K562 (cell line): ENCODE results near the gene NXPH4. TPM values are rescaled to one million over a fixed set of nuclear protein-coding genes. Genes with fewer than 3 reads are reported as not detected.

Source experiments
- ATF1 ChIP-seq, 2 experiments: fragments of 450-650 bp in 1 of 2; IDR thresholded peaks; 2 replicates each; pipeline ENCODE4 v1.6.1; 2016; ENCODE audit warnings: missing compliant biosample characterization in 1 of 2, missing genetic modification characterization in 1 of 2
- CHAMP1 ChIP-seq: fragments of 450-650 bp; IDR thresholded peaks from 2 replicates; pipeline ENCODE4 v1.6.1; 2016; ENCODE audit warnings: mild to moderate bottlenecking
- COPS2 ChIP-seq: fragments of 450-650 bp; conservative IDR thresholded peaks from 2 replicates; pipeline ENCODE4 v1.6.1; 2016; ENCODE audit warnings: mild to moderate bottlenecking, moderate library complexity
- ELF4 ChIP-seq: fragments of 450-650 bp; formaldehyde crosslinking; IDR thresholded peaks from 2 replicates; pipeline ENCODE4 v1.4.0; 2022; ENCODE audit warnings: missing genetic modification characterization
- FOS ChIP-seq: IDR thresholded peaks from 3 replicates; pipeline ENCODE4 v1.6.1; 2011; ENCODE audit not compliant: insufficient read length; ENCODE audit errors: extremely low read depth
- MAZ ChIP-seq, 2 experiments: fragments of 450-650 bp in 1 of 2; sonication (generic) in 1 of 2; formaldehyde crosslinking; IDR thresholded peaks in 1 of 2; conservative IDR thresholded peaks in 1 of 2; 2 replicates each; pipeline versions ENCODE4 v1.4.0 to v1.5.0; 2020; ENCODE audit warnings: mild to moderate bottlenecking in 1 of 2, missing genetic modification reagents in 1 of 2
- MTA1 ChIP-seq: fragments of 450-650 bp; IDR thresholded peaks from 2 replicates; pipeline ENCODE4 v1.6.1; 2017; ENCODE audit warnings: borderline replicate concordance
- MYNN ChIP-seq, 2 experiments: sonication (generic); formaldehyde crosslinking in 1 of 2; IDR thresholded peaks; 2 replicates each; pipeline versions ENCODE4 v1.5.0 to v1.6.1; 2016 to 2020; ENCODE audit warnings: antibody characterized with exemption in 1 of 2, missing genetic modification reagents in 1 of 2
- POLR2A ChIP-seq: fragments of 450-650 bp; conservative IDR thresholded peaks from 2 replicates; pipeline ENCODE4 v1.6.1; 2016
- POLR2AphosphoS2 ChIP-seq: IDR thresholded peaks from 2 replicates; pipeline ENCODE4 v1.6.1; 2012; ENCODE audit warnings: low read length, improper control_type of control experiment
- POLR2G ChIP-seq: fragments of 200-400 bp; formaldehyde crosslinking; IDR thresholded peaks from 2 replicates; pipeline ENCODE4 v1.6.1; 2017; ENCODE audit warnings: low read depth, mild to moderate bottlenecking, antibody characterized with exemption, low read length, moderate library complexity
- PRPF4 ChIP-seq: fragments of 200-400 bp; formaldehyde crosslinking; IDR thresholded peaks from one replicate; pipeline ENCODE4 v1.6.1; 2017; ENCODE audit warnings: low read length, low read depth, mild to moderate bottlenecking; ENCODE audit not compliant: insufficient read depth, poor library complexity, severe bottlenecking
- RBM15 ChIP-seq: fragments of 200-400 bp; formaldehyde crosslinking; IDR thresholded peaks from 2 replicates; pipeline ENCODE4 v1.6.1; 2018; ENCODE audit warnings: mild to moderate bottlenecking, low read length, moderate library complexity; ENCODE audit not compliant: insufficient read depth
- SMAD3 ChIP-seq: fragments of 450-650 bp; formaldehyde crosslinking; conservative IDR thresholded peaks from 2 replicates; pipeline ENCODE4 v1.4.0; 2020; ENCODE audit warnings: mild to moderate bottlenecking
- SMARCE1 ChIP-seq: fragments of 450-650 bp; IDR thresholded peaks from 2 replicates; pipeline ENCODE4 v1.7.1; 2016; ENCODE audit warnings: mild to moderate bottlenecking
- ZNF134 ChIP-seq: fragments of 250-450 bp; sonication (Bioruptor Pico); conservative IDR thresholded peaks from 2 replicates; pipeline ENCODE4 v1.4.0; 2020
- ZNF318 ChIP-seq, 2 experiments: fragments of 450-650 bp; IDR thresholded peaks; 2 replicates each; pipeline ENCODE4 v1.6.1; 2016; ENCODE audit warnings: mild to moderate bottlenecking in 2 of 2, borderline replicate concordance in 1 of 2, low read depth in 1 of 2, moderate library complexity in 1 of 2
- ZNF354B ChIP-seq: fragments of 250-450 bp; sonication (Bioruptor Pico); IDR thresholded peaks from 2 replicates; pipeline ENCODE4 v1.4.0; 2020
- polyA plus RNA-seq, 8 experiments: library from polyadenylated mRNA; depleted of rRNA in 4 of 8; stranded (reverse) in 5 of 8; unstranded in 3 of 8; fragments of >200 nt; fragmentation: Nextera tagmentation in 2 of 8; fragmentation: Illumina TruSeq in 1 of 8; extraction: Ambion mirVana in 2 of 8; extraction: Trizol in 1 of 8; gene quantifications; 2 replicates each; pipeline versions ENCODE4 v1.2.1 to v1.2.3, GENCODE V29; 2011 to 2014; ENCODE audit warnings: inconsistent platforms in 1 of 8, missing spikeins in 1 of 8
- total RNA-seq, 7 experiments: library from RNA; depleted of rRNA in 6 of 7; stranded (reverse); fragments of >200 nt in 6 of 7; fragmentation: Illumina TruSeq in 2 of 7; extraction: Trizol in 2 of 7; gene quantifications; 2 replicates each; pipeline versions ENCODE4 v1.2.1 to v1.2.3, GENCODE V29; 2011 to 2021; ENCODE audit warnings: low replicate concordance in 1 of 7

The NXPH4 gene
- total and polyA plus RNA-seq, 9 of the 15 experiments (the other 6 are each of a cell fraction or from before 2014, with no cell fraction given): 0.49 to 2.7 (median 1.1) TPM; not detected in 4

GRCh38 chr12:57242691-57243454 is 26.3 kb downstream of the NXPH4 start (continued):
- TF ChIP-seq ZNF318 (IDR thresholded peaks at IDR 0.05; ENCODE audit: borderline replicate concordance in 1 of 2, low read depth in 1 of 2) (no peak), MTA1 (no peak; the same call in 1 of the 2 replicates), CHAMP1 (no peak), RBM15 (no peak), MAZ (CRISPR knock-in tag; conservative IDR thresholded peaks at IDR 0.05 in 1 of 2, IDR thresholded peaks at IDR 0.05 in 1 of 2) (peak; percentile 53 to 65; a peak in 3 of 4 replicates), MYNN (IDR thresholded peaks at IDR 0.05) (no peak), MYNN (CRISPR knock-in tag; IDR thresholded peaks at IDR 0.05) (no peak), POLR2AphosphoS2 (peak; percentile 37; the same call in 1 of the 2 replicates), ATF1 (CRISPR knock-in tag; IDR thresholded peaks at IDR 0.05) (no peak), ATF1 (tag; IDR thresholded peaks at IDR 0.05) (no peak), ZNF354B (CRISPR knock-in tag) (no peak), ZNF134 (CRISPR knock-in tag) (no peak), COPS2 (no peak), PRPF4 (no peak), POLR2G (peak; percentile 63), POLR2A (no peak), SMAD3 (CRISPR knock-in tag) (no peak), ELF4 (CRISPR knock-in tag) (no peak), SMARCE1 (no peak), FOS (no peak)
